NCI-H2196 (cell line): ENCODE measurements around the gene ZNF280B.
"Not testable (repeated sequence)": the region's sequence is repeated elsewhere in the genome, so short reads cannot be mapped to it uniquely, and the experiment has no call there.

Experiments used
- DNase-seq: peaks from one replicate; lab custom pipeline; 2025; ENCODE audit not compliant: unreplicated experiment; lab: John Stamatoyannopoulos, UW

Gene ZNF280B

GRCh38 chr22:22465782-22466181 lies 42.8 kb downstream of the ZNF280B start:
- no peak for DNase-seq

- DNase-seq: no peak
Observed at GRCh38 chr22:22465094-22465602, 43.4 kb downstream of the ZNF280B start.

- DNase-seq: no peak
Observed at GRCh38 chr22:22464541-22465054, 43.9 kb downstream of the ZNF280B start.

- peak; percentile 60 for DNase-seq
Observed at GRCh38 chr22:22463855-22464540, 44.5 kb downstream of the ZNF280B start.

- no peak for DNase-seq
Observed at GRCh38 chr22:22462813-22463567, 45.6 kb downstream of the ZNF280B start.

- no peak for DNase-seq
Observed at GRCh38 chr22:22461583-22461982, 47.0 kb downstream of the ZNF280B start.

GRCh38 chr22:22461111-22461510 lies 47.4 kb downstream of the ZNF280B start:
- no peak for DNase-seq

GRCh38 chr22:22460635-22461034 lies 47.9 kb downstream of the ZNF280B start:
- no peak for DNase-seq

GRCh38 chr22:22460060-22460459 lies 48.5 kb downstream of the ZNF280B start:
- DNase-seq: no peak

GRCh38 chr22:22458896-22459588 lies 49.5 kb downstream of the ZNF280B start:
- no peak for DNase-seq

GRCh38 chr22:22458387-22458786 lies 50.2 kb downstream of the ZNF280B start:
- no peak for DNase-seq

GRCh38 chr22:22454997-22455396 lies 53.5 kb downstream of the ZNF280B start:
- no peak for DNase-seq

GRCh38 chr22:22452996-22453686 lies 55.4 kb downstream of the ZNF280B start:
- no peak for DNase-seq

- DNase-seq: no peak
Observed at GRCh38 chr22:22452211-22452610, 56.3 kb downstream of the ZNF280B start.

- DNase-seq: no peak
Observed at GRCh38 chr22:22450343-22450839, 58.2 kb downstream of the ZNF280B start.

- no peak for DNase-seq
Observed at GRCh38 chr22:22449819-22450218, 58.7 kb downstream of the ZNF280B start.

- no peak for DNase-seq
Observed at GRCh38 chr22:22446517-22446916, 62.0 kb downstream of the ZNF280B start.

GRCh38 chr22:22444007-22444589 lies 64.4 kb downstream of the ZNF280B start:
- not testable (repeated sequence) for DNase-seq

GRCh38 chr22:22442928-22443709 lies 65.4 kb downstream of the ZNF280B start:
- DNase-seq: no peak

- DNase-seq: not testable (repeated sequence)
Observed at GRCh38 chr22:22441626-22442025, 66.9 kb downstream of the ZNF280B start.
